NOMO-1 treated with dmso at 0.1 percent for 144 hours (cell line): Measurements from ENCODE around the gene UBE2L5.

Experiments
- DNase-seq: peaks from one replicate; lab custom pipeline; 2025; ENCODE audit not compliant: unreplicated experiment; lab: John Stamatoyannopoulos, UW

UBE2L5 gene

DNA sequence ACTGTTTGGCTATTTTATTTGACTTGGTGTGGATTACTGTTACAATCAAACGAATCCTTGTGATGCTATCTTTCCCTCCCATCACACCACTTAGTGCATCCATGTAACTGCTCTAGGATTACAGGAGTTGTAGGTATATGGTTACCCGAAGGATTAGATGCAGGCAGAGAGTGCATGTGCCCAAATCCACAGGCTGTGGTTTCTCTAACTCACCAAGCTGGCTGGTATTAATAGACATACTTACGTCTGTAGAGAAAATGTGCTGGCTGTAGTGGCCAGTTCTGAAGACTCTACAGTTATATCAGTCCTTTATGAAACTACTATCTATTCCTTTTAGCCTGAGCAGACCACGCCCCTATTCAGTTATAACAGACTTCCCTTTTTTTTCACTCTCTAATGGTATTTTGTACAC, 44.6 kb downstream of the UBE2L5 start:
- DNase-seq = peak; percentile 60

DNA sequence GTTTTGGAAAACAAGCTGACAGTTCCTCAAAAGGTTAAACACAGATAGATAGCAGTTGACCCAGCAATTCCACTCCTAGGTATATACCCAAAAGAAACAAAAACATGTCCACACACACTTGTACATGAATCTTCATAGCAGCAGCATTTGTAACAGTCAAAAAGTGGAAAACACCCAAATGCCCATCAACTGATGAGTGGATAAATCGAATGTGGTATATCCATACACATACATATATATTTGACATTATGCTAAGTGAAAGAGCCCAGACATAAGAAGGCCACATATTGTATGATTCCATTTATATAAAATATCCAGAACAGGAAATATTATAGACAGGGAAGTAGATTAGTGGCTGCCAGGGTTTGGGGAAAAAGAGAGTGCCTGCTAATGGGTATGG, 51.4 kb downstream of the UBE2L5 start:
- no peak for DNase-seq

DNA sequence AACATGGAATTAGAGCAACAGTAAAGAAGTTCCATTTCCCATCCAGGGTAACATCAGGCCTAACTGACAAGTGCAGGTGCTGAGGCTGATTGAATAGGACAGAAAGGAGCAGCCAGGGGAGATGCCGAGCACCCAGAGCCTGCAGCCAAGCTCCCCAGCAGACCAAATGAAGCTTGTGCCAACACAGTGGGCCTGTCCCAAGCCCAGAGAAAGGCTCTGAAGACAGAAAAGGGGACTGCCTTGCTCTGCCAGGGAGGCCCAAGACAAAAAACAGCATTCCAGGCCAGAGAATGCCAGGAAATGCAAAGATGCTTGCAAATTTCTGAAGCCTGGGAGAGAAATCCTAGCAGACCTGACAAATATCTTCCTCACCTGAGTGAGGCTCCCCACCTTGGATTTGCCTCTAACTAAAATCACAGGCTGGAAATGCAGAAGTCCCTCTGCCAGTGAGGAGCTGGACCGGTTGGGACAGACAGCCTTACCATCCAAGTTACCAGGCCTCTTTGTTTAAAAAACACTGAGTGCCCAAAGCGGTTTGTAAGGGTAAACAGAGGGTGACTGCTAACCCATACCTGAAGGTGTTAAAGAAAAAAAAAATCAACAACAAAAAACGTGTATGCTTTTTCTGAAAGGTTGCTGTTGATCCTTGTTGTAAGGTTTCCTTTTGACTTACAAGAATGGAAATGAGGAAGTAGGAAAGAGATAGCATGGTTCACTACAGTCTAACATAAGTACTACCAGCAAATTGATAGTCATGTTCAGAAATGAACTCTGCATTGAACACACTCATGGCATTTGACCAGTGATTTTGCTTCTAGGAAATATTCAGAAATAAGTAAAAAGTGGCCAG, 55.3 kb downstream of the UBE2L5 start:
- DNase-seq = no peak
